Panc1 (cell line): ENCODE results near the gene MAGEA9B.
"Not testable (repeated sequence)": the region's sequence is repeated elsewhere in the genome, so short reads cannot be mapped to it uniquely, and the experiment has no call there.

Source experiments
- CTCF ChIP-seq: fragments of 450-650 bp; IDR thresholded peaks from 2 replicates; pipeline ENCODE4 v1.5.1; 2017; ENCODE audit warnings: mild to moderate bottlenecking
- POLR2AphosphoS5 ChIP-seq: IDR thresholded peaks from 2 replicates; pipeline ENCODE4 v1.6.1; 2012; ENCODE audit warnings: mild to moderate bottlenecking, low read depth, low read length, moderate library complexity
- TF ChIP-seq, protein P1 (sequence below), 2 experiments: IDR thresholded peaks; 2 replicates each; pipeline ENCODE4 v1.6.1; 2011 to 2012; ENCODE audit warnings: low read depth in 2 of 2, control low read depth in 1 of 2, low read length in 1 of 2, mild to moderate bottlenecking in 1 of 2, moderate library complexity in 1 of 2; ENCODE audit not compliant: insufficient read depth in 1 of 2

DNA sequence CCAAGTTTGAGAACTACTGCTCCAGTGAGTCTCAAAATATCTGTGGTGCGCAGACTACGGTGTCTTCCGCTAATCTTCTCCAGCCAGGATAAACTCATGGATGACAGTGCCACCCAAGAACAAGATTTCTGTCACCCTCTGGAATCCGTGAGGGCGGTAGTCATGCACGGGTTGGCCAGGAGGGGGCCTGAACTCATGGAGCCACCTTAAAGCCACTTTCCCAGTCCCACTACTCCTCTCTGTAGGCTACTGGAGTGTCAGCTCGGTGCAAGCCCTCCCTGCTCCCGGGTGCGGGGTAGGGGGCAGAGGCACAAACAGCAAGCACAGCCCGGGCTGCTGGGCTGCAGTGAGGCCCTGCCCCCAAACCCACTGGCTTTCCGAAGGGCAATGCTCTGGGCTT is 11.3 kb upstream of the MAGEA9B start:
- TF ChIP-seq CTCF, POLR2AphosphoS5: not testable (repeated sequence)
- TF ChIP-seq, protein P1, sequence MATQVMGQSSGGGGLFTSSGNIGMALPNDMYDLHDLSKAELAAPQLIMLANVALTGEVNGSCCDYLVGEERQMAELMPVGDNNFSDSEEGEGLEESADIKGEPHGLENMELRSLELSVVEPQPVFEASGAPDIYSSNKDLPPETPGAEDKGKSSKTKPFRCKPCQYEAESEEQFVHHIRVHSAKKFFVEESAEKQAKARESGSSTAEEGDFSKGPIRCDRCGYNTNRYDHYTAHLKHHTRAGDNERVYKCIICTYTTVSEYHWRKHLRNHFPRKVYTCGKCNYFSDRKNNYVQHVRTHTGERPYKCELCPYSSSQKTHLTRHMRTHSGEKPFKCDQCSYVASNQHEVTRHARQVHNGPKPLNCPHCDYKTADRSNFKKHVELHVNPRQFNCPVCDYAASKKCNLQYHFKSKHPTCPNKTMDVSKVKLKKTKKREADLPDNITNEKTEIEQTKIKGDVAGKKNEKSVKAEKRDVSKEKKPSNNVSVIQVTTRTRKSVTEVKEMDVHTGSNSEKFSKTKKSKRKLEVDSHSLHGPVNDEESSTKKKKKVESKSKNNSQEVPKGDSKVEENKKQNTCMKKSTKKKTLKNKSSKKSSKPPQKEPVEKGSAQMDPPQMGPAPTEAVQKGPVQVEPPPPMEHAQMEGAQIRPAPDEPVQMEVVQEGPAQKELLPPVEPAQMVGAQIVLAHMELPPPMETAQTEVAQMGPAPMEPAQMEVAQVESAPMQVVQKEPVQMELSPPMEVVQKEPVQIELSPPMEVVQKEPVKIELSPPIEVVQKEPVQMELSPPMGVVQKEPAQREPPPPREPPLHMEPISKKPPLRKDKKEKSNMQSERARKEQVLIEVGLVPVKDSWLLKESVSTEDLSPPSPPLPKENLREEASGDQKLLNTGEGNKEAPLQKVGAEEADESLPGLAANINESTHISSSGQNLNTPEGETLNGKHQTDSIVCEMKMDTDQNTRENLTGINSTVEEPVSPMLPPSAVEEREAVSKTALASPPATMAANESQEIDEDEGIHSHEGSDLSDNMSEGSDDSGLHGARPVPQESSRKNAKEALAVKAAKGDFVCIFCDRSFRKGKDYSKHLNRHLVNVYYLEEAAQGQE (IDR thresholded peaks at IDR 0.05; ENCODE audit: insufficient read depth in 1 of 2, low read depth in 2 of 2, low read length in 1 of 2): not testable (repeated sequence)
